ENCODE data around the gene ZNF217. TPM values are rescaled to one million over a fixed set of nuclear protein-coding genes. Genes with fewer than 3 reads are reported as not detected.

ZNF217 gene
- total and polyA plus RNA-seq, 2 of the 8 experiments (the other 6 are each of a cell fraction or from before 2014, with no cell fraction given), result 15.3 to 87.9 TPM

- Histone ChIP-seq H3K4me2 (ENCODE audit: insufficient read depth in 1 of 2, low read depth in 2 of 2, low read length in 2 of 2) (no peak overlapping the region), H3K23ac (ENCODE audit: insufficient read length) (no peak overlapping the region), H3K27me3 (replicated peaks in 1 of 4; ENCODE audit: control insufficient read depth in 3 of 4, extremely low read depth in 1 of 4, insufficient read depth in 3 of 4, low read length in 3 of 4) (no peaks in the 10 kb centered on the region), H3K79me2 (ENCODE audit: control insufficient read depth in 1 of 2, insufficient read depth in 2 of 2, low read length in 2 of 2) (no peaks in the 10 kb centered on the region), H3K4me1 (replicated peaks in 1 of 4; ENCODE audit: control insufficient read depth in 3 of 4, insufficient read depth in 4 of 4, low read length in 3 of 4) (no peaks in the 10 kb centered on the region), H2BK20ac (ENCODE audit: low read length) (no peak overlapping the region), H3K79me1 (ENCODE audit: low read depth, low read length) (no peaks in the 10 kb centered on the region), H4K5ac (ENCODE audit: insufficient read length, low read depth, low read length) (no peak overlapping the region), H3K9ac (replicated peaks in 1 of 4; ENCODE audit: extremely low read depth in 1 of 4, low read depth in 3 of 4, low read length in 3 of 4) (no peak overlapping the region), H3K18ac (ENCODE audit: extremely low read depth, low read length) (no peak overlapping the region), H2BK120ac (replicated peaks; ENCODE audit: low read depth, low read length) (no peak overlapping the region), H3K9me3 (ENCODE audit: insufficient read depth in 2 of 2, low read depth in 1 of 2, low read length in 1 of 2) (no peaks in the 10 kb centered on the region), H4K20me1 (replicated peaks in 1 of 2; ENCODE audit: control insufficient read depth in 1 of 2, insufficient read depth in 2 of 2, low read length in 2 of 2) (no peaks in the 10 kb centered on the region), H3K14ac (ENCODE audit: insufficient read length) (no peak overlapping the region), H3K27ac (ENCODE audit: low read depth, low read length) (no peak overlapping the region), H3K36me3 (ENCODE audit: control insufficient read depth in 2 of 4, insufficient read depth in 4 of 4, low read length in 3 of 4) (no peaks in the 10 kb centered on the region), H4K91ac (replicated peaks; ENCODE audit: insufficient read length, low read length) (no peak overlapping the region), H2AFZ (ENCODE audit: low read length) (no peak overlapping the region), H2BK15ac (ENCODE audit: low read length) (no peak overlapping the region), H3K56ac (replicated peaks; ENCODE audit: insufficient read length, low read depth, low read length) (no peak overlapping the region), H3K4ac (replicated peaks; ENCODE audit: insufficient read length, low read depth, low read length) (no peak overlapping the region), H2BK12ac (ENCODE audit: low read depth, low read length) (no peak overlapping the region), H4K8ac (ENCODE audit: extremely low read depth, insufficient read depth, low read length) (no peak overlapping the region), H3K23me2 (ENCODE audit: low read depth, low read length) (no peaks in the 10 kb centered on the region; the same call in 1 of the 2 replicates), H2BK5ac (ENCODE audit: low read depth, low read length) (no peak overlapping the region), H3K4me3 (ENCODE audit: extremely low read depth in 1 of 4, insufficient read depth in 2 of 4, low read depth in 3 of 4, low read length in 4 of 4) (no peak overlapping the region), H2AK5ac (ENCODE audit: low read depth, low read length) (no peak overlapping the region)
- ChIA-PET CTCF (ENCODE audit: partially characterized antibody) (interaction anchor here (0.6 kb wide), 1 partner anchor 346 kb away, joined by 3 read pairs; no protein-coding TSS in a partner anchor), POLR2A (ENCODE audit: partially characterized antibody) (no interaction called here)
- 91% methylated on average over 4 of the region's 4 CpGs; no CpG with 5 or more reads in 1 of the 2 experiments for WGBS, 2 experiments (ENCODE audit: extremely low coverage in 1 of 2, insufficient coverage in 1 of 2, insufficient read length in 1 of 2, insufficient replicate concordance in 2 of 2, low coverage in 1 of 2, low lambda C conversion rate in 2 of 2, missing lambda C conversion rate in 1 of 2)
- TF ChIP-seq SAP30 (IDR thresholded peaks at IDR 0.05; ENCODE audit: insufficient read depth, insufficient replicate concordance, low read length), result no peak
- TF ChIP-seq RFX5 (IDR thresholded peaks at IDR 0.05; ENCODE audit: borderline replicate concordance, low read depth, low read length), result no peak
- FAIRE-seq (no peak), DNase-seq (ENCODE audit: low read depth in 1 of 2, low spot score in 2 of 2) (no peak)
These were observed 38.6 kb downstream of the ZNF217 start for GRCh38 chr20:53555081-53555480.

Measured in H1 (cell line).